CMK (cell line): ENCODE data around the gene TRH.
"Not testable (repeated sequence)": the region's sequence is repeated elsewhere in the genome, so short reads cannot be mapped to it uniquely, and the experiment has no call there.

Experiments used
- DNase-seq: peaks from one replicate; pipeline ENCODE4 v3.0.0-alpha.2; 2010; ENCODE audit warnings: low read depth

Gene TRH

GRCh38 chr3:130010556-130010955 lies 36.0 kb downstream of the TRH start:
- no peak for DNase-seq

- not testable (repeated sequence) for DNase-seq
These were observed 37.6 kb downstream of the TRH start for GRCh38 chr3:130012108-130012507.

- not testable (repeated sequence) for DNase-seq
These were observed 38.7 kb downstream of the TRH start for GRCh38 chr3:130013246-130013645.

- DNase-seq, result no peak
These were observed 40.0 kb downstream of the TRH start for GRCh38 chr3:130014526-130014925.

- DNase-seq, result not testable (repeated sequence)
These were observed 43.1 kb downstream of the TRH start for GRCh38 chr3:130017661-130018060.

- DNase-seq, result not testable (repeated sequence)
These were observed 51.8 kb downstream of the TRH start for GRCh38 chr3:130026146-130026829.

- not testable (repeated sequence) for DNase-seq
These were observed 52.9 kb downstream of the TRH start for GRCh38 chr3:130027437-130027836.
